ENCODE measurements around the gene TTI1. TPM values are rescaled to one million over a fixed set of nuclear protein-coding genes. Genes with fewer than 3 reads are reported as not detected.

Gene TTI1
- total RNA-seq, 1 experiment from 2014 or later, result 37.4 TPM

- H3K36me3 Mint-ChIP-seq (ENCODE audit: insufficient read depth in 1 of 3, low read depth in 3 of 3), result peaks cover 25 to 30% (median 28%) of the 10 kb centered on the region in 3 experiments
- Histone ChIP-seq H3K9me3 (ENCODE audit: control insufficient read depth, low read depth, low read length) (no peaks in the 10 kb centered on the region), H3K23ac (ENCODE audit: insufficient read length, low read depth, low read length) (no peak overlapping the region), H3K27ac (ENCODE audit: insufficient read length, low read depth, low read length) (no peak overlapping the region), H3K14ac (ENCODE audit: insufficient read depth, low read length) (no peak overlapping the region), H3K79me1 (ENCODE audit: insufficient read depth, low read depth, low read length, poor library complexity, severe bottlenecking) (no peaks in the 10 kb centered on the region), H2AFZ (ENCODE audit: low read length) (no peak overlapping the region), H2BK15ac (ENCODE audit: low read depth, low read length) (no peak overlapping the region), H2BK120ac (ENCODE audit: low read depth, low read length, poor library complexity, severe bottlenecking) (no peak overlapping the region), H3K23me2 (ENCODE audit: insufficient read length, low read depth, low read length, poor library complexity, severe bottlenecking) (no peaks in the 10 kb centered on the region), H2BK20ac (ENCODE audit: low read depth, low read length, poor library complexity, severe bottlenecking) (no peak overlapping the region), H3K4me2 (ENCODE audit: insufficient read depth, insufficient read length, low read length) (no peak overlapping the region), H4K20me1 (ENCODE audit: control insufficient read depth, insufficient read depth, insufficient read length) (no peaks in the 10 kb centered on the region), H4K91ac (ENCODE audit: insufficient read length, low read depth, low read length) (no peak overlapping the region), H2BK12ac (ENCODE audit: insufficient read length, low read depth, low read length) (no peak overlapping the region), H3K4ac (ENCODE audit: low read depth, low read length) (no peak overlapping the region), H4K5ac (ENCODE audit: insufficient read length, low read depth, low read length) (no peak overlapping the region), H3K56ac (ENCODE audit: insufficient read length, low read depth, low read length) (no peak overlapping the region), H3T11ph (ENCODE audit: low read length) (no peak overlapping the region), H3K9ac (ENCODE audit: extremely low read depth, insufficient read length, low read length) (no peak overlapping the region), H3K4me1 (ENCODE audit: insufficient read depth, low read length) (no peaks in the 10 kb centered on the region), H2AK5ac (ENCODE audit: insufficient read length, low read length) (no peak overlapping the region), H3K18ac (ENCODE audit: insufficient read length, low read depth, low read length) (no peak overlapping the region), H3K79me2 (ENCODE audit: insufficient read depth, low read length) (no peaks in the 10 kb centered on the region), H4K8ac (replicated peaks; ENCODE audit: insufficient read length, low read depth, low read length) (no peak overlapping the region), H3K27me3 (ENCODE audit: insufficient read depth, low read length) (no peaks in the 10 kb centered on the region), H2BK5ac (ENCODE audit: insufficient read length, low read length) (no peak overlapping the region)
- WGBS (ENCODE audit: extremely low coverage, insufficient read length, low lambda C conversion rate), result 100% methylated on average over 2 of the region's 4 CpGs
- no peaks in the 10 kb centered on the region for H3K9me3 Mint-ChIP-seq
- DNase-seq, result no peak
- no peak overlapping the region for H3K4me3 Mint-ChIP-seq
- H3K4me1 Mint-ChIP-seq, result no peaks in the 10 kb centered on the region
- H3K27ac Mint-ChIP-seq, result no peak overlapping the region
- H3K27me3 Mint-ChIP-seq (ENCODE audit: low read depth), result no peaks in the 10 kb centered on the region
- no peak for TF ChIP-seq CTCF (conservative IDR thresholded peaks at IDR 0.05)
Observed at GRCh38 chr20:38061109-38061508, 27.9 kb upstream of the TTI1 start.

Data from H9 (cell line).